Progenitor cell of endocrine pancreas (in vitro differentiated cells): ENCODE data around the gene EIF4B. TPM values are rescaled to one million over a fixed set of nuclear protein-coding genes. Genes with fewer than 3 reads are reported as not detected.

Experiments
- DNase-seq: peaks from one replicate; pipeline ENCODE4 v3.0.0; 2021; ENCODE audit warnings: low spot score; ENCODE audit not compliant: unreplicated experiment
- H3K27ac Mint-ChIP-seq: 2 replicates; pipeline ENCODE4 v1.8.0; 2021; ENCODE audit warnings: mild to moderate bottlenecking, moderate library complexity, mixed read lengths
- H3K27me3 Mint-ChIP-seq: 2 replicates; pipeline ENCODE4 v1.8.0; 2021; ENCODE audit warnings: mixed read lengths
- H3K36me3 Mint-ChIP-seq: 2 replicates; pipeline ENCODE4 v1.8.0; 2022; ENCODE audit warnings: mixed read lengths; ENCODE audit not compliant: insufficient read depth
- H3K4me1 Mint-ChIP-seq: 2 replicates; pipeline ENCODE4 v1.8.0; 2021; ENCODE audit warnings: low read depth, mixed read lengths
- H3K4me3 Mint-ChIP-seq: 2 replicates; pipeline ENCODE4 v1.8.0; 2021; ENCODE audit warnings: low read depth, mild to moderate bottlenecking, moderate library complexity, mixed read lengths
- H3K9me3 Mint-ChIP-seq: 2 replicates; pipeline ENCODE4 v1.8.0; 2021; ENCODE audit warnings: low read depth, mixed read lengths
- long read RNA-seq: library from polyadenylated mRNA; unstranded; transcript quantifications from one replicate; pipeline ENCODE4 v2.0.0, GENCODE V29; 2020
- total RNA-seq: library from RNA; stranded (reverse); gene quantifications from 2 replicates; pipeline ENCODE4 v1.2.1, GENCODE V29; 2021
- TF ChIP-seq, protein P1 (sequence below): fragments of 200-600 bp; sonication (generic); IDR thresholded peaks from one replicate; pipeline ENCODE4 v1.5.0; 2021; ENCODE audit warnings: antibody characterized with exemption, mild to moderate bottlenecking; ENCODE audit not compliant: unreplicated experiment

The EIF4B gene, protein sequence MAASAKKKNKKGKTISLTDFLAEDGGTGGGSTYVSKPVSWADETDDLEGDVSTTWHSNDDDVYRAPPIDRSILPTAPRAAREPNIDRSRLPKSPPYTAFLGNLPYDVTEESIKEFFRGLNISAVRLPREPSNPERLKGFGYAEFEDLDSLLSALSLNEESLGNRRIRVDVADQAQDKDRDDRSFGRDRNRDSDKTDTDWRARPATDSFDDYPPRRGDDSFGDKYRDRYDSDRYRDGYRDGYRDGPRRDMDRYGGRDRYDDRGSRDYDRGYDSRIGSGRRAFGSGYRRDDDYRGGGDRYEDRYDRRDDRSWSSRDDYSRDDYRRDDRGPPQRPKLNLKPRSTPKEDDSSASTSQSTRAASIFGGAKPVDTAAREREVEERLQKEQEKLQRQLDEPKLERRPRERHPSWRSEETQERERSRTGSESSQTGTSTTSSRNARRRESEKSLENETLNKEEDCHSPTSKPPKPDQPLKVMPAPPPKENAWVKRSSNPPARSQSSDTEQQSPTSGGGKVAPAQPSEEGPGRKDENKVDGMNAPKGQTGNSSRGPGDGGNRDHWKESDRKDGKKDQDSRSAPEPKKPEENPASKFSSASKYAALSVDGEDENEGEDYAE
- 447 and 487 TPM in 2 replicates for total RNA-seq
- long read RNA-seq, full-length matches to known transcripts = 1,637 of 2,065 reads
- long read RNA-seq, partial matches to known transcripts = 275 of 2,065 reads
- long read RNA-seq, other reads (novel, unspliced or antisense) = 153 of 2,065 reads

DNA sequence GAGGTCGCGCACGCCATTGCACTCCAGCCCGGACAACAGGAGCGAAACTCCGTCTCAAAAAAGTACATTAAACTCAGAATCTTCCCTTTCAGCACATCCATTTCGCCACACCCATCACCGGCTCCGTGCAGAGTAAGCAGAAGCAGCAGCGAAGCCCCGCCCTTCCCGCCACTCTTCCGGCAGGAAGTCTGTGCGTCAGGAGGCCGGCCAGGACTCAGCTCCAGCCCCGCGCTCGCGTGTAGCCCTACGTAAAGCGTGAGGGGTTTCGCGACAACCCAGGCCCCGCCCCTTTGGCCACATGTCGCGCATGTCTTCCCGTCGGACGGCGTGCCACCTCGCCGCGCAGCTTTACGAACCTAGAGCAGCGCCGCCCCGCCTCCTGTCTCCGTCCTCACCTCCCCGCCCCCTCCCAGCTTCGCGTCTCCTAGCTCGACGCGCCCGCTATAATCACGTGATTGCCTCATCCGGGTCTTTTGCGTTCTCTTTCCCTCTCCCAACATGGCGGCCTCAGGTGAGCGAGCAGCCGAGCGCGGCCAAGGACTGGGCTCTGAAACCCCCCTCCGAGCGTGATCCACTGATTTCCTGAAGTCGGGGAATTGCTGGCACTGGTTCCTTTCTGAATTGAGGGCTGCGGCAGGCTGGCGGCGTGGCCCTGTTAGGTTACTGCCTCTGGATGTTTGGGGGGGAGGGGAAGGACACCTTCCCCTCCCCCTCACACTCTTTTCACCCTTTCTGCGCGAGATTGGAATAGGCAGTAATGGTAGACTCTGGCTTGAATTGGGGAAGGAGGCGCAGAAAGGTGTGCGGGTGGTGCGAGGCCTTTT lies at the start of gene EIF4B:
TSS of gene EIF4B (plus strand) at position 471 of the 824 bp plus-strand sequence. CDS start at position 499, 28 bp downstream.
- Mint-ChIP-seq H3K4me1 (peaks cover 33% of the 10 kb centered on the region), H3K9me3 (no peaks in the 10 kb centered on the region), H3K27ac (peak within 1 kb of the TSS; percentile 99), H3K27me3 (no peaks in the 10 kb centered on the region), H3K4me3 (peak within 1 kb of the TSS; percentile 100), H3K36me3 (no peaks in the 10 kb centered on the region)
- TF ChIP-seq, protein P1, sequence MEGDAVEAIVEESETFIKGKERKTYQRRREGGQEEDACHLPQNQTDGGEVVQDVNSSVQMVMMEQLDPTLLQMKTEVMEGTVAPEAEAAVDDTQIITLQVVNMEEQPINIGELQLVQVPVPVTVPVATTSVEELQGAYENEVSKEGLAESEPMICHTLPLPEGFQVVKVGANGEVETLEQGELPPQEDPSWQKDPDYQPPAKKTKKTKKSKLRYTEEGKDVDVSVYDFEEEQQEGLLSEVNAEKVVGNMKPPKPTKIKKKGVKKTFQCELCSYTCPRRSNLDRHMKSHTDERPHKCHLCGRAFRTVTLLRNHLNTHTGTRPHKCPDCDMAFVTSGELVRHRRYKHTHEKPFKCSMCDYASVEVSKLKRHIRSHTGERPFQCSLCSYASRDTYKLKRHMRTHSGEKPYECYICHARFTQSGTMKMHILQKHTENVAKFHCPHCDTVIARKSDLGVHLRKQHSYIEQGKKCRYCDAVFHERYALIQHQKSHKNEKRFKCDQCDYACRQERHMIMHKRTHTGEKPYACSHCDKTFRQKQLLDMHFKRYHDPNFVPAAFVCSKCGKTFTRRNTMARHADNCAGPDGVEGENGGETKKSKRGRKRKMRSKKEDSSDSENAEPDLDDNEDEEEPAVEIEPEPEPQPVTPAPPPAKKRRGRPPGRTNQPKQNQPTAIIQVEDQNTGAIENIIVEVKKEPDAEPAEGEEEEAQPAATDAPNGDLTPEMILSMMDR = no peak
- DNase-seq = peak; percentile 98

DNA sequence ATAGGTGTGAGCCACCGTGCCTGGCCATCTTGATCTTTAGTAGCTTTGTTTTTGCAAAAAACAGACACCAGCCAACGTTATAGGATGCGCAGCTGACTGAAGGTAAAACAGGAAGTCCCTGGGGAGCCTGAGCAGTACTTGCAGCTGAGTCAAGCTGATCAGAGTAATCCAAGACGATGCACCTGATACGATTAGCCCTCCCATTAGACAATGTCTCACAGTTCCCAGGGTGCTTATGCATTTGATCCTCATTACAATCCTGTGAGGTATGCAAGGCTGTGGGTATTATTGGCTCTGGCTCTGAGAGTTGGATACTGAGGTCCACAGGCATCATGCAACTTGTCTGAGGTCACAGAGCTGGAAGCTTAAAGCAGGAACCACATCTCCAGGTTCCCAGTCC lies 49.3 kb upstream of the EIF4B start:
- Mint-ChIP-seq H3K27ac (no peak overlapping the region), H3K4me1 (peaks cover 3% of the 10 kb centered on the region), H3K9me3 (no peaks in the 10 kb centered on the region), H3K36me3 (peaks cover 7% of the 10 kb centered on the region), H3K4me3 (no peak overlapping the region), H3K27me3 (no peaks in the 10 kb centered on the region)
- no peak for DNase-seq
- TF ChIP-seq, protein P1 = no peak

DNA sequence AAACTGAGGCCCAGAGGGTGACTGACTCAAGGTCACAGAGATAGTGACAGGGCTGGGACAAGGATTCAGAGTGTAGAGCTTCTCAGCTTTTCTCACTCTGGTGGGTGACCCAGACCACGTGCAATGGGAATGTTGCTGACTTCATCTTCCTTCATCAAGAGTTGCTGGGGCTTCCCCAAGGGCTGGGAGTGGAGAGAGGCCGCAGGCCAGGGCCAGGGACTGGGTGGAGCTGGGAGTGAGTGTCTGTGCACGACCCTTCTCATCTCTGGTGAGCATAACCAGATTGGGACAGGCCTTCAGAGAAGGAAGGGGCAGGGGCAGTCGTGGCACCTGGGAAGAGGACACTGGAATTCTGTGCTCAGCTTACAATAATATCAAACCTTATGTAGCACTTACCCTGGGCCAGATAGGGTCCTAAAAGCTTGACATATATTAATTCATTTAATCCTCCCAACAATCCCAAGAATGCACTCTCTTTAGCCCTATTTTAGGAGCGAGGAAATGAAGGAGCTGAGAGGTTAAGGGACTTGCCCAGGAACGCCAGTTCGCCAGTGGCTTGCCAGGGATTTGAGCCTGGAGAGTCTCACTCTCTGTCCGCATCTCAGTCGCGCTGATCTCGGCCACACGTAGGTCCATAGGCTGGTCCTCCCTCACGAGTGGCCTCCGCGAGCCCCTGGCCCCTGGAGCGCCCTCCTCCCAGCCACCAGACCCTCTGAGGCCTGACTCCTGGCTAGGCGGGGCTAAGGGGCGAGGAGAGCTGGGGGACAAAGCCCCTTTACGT lies 41.5 kb upstream of the EIF4B start:
- Mint-ChIP-seq H3K4me1 (peaks cover 12% of the 10 kb centered on the region), H3K4me3 (peak overlapping the region; percentile 52), H3K9me3 (no peaks in the 10 kb centered on the region), H3K36me3 (no peaks in the 10 kb centered on the region), H3K27ac (peak overlapping the region; percentile 24), H3K27me3 (no peaks in the 10 kb centered on the region)
- TF ChIP-seq, protein P1 = no peak
- DNase-seq = no peak

DNA sequence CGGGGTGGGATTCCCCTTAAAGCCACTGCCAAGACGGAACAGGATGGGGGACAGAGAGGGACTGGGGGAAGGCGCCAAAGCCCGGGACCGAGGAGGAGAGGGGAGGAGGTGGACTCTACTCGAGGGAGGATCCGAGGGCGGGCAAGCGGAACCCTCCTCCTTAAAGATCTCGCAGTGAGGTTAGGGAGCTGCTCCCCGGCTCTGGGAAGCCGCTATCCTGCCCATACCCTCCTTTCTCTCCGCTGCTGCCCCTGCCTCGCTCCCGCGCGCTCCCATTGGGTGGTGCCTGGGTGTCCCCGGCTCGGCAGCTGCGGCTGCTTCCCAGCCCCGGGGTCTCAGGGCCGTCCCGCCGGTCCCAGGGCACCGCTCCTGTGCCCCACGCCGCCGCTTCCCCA lies 40.9 kb upstream of the EIF4B start:
- Mint-ChIP-seq H3K9me3 (no peaks in the 10 kb centered on the region), H3K4me1 (peaks cover 18% of the 10 kb centered on the region), H3K27ac (no peak overlapping the region), H3K27me3 (no peaks in the 10 kb centered on the region), H3K4me3 (peak overlapping the region; percentile 52), H3K36me3 (no peaks in the 10 kb centered on the region)
- TF ChIP-seq, protein P1 = no peak
- DNase-seq = no peak
